ENCODE measurements around the gene ZNF367.
"Not testable (repeated sequence)": the region's sequence is repeated elsewhere in the genome, so short reads cannot be mapped to it uniquely, and the experiment has no call there.

Gene ZNF367

GRCh38 chr9:96360523-96360922, 57.6 kb downstream of the ZNF367 start:
- DNase-seq = not testable (repeated sequence)

- no peak for DNase-seq
These were observed 67.3 kb downstream of the ZNF367 start for GRCh38 chr9:96350866-96351265.

DNA sequence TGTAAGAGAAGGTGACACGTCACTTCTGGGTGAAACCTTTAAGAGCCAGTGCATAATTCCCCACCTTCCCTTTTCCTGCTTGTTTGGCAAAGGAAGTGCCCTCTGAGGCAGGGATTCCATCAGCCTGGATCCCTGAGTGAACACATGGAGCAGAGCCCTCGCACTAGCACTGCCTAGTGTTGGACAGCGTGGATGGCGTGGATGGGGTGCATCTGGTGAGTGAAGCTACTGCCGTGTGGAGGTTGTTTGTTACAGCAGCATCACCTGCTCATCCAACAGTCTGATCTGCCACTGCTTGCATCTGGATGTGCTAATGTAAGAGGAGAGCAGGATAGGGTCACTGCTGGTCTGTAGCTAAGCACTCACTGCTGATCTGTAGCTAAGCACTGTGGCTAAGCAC, 69.9 kb downstream of the ZNF367 start:
- DNase-seq = no peak

GRCh38 chr9:96345551-96345950, 72.6 kb downstream of the ZNF367 start:
- DNase-seq = no peak

GRCh38 chr9:96344458-96345180, 73.6 kb downstream of the ZNF367 start:
- no peak for DNase-seq

- DNase-seq = no peak
These were observed 74.4 kb downstream of the ZNF367 start for GRCh38 chr9:96343515-96344360.

- no peak for DNase-seq
These were observed 75.5 kb downstream of the ZNF367 start for GRCh38 chr9:96342571-96343245.

- DNase-seq = no peak
These were observed 77.5 kb downstream of the ZNF367 start for GRCh38 chr9:96340707-96341106.

DNA sequence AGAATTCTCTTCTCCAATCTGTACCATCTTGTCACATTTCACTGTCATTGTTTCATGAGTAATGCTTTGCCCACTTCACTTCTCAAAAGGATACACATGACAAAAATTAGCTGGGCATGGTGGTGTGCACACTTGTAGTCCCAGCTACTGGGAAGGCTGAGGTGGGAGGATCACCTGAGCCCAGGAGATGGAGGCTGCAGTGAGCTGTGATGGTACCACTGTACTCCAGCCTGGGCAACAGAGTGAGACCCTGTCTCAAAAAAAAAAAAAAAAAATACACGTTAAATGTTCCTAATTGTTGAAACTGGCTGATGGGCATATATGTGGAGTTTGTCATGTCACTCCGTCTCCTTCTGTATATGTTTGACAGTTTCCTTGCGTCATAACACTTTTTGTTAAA, 79.9 kb downstream of the ZNF367 start:
- no peak for DNase-seq

All from cerebellar nuclear complex (tissue), 1 donor.